B cell (primary cell): ENCODE results near the gene AGPAT3. TPM values are rescaled to one million over a fixed set of nuclear protein-coding genes. Genes with fewer than 3 reads are reported as not detected.

Experiments
- ATAC-seq: fragments of 200-7000 bp; cut with Tn5 transposase; one replicate; pipeline ENCODE4 v1.10.0; 2021; ENCODE audit warnings: low read depth, mild to moderate bottlenecking, moderate number of reproducible peaks, moderate library complexity
- CTCF ChIA-PET: fragments of 350-600 bp; sonication (Branson Sonifier 250); formaldehyde crosslinking; loops from one replicate; lab custom pipeline; 2021; ENCODE audit warnings: antibody characterized with exemption, inconsistent platforms; lab: Charles Lee
- POLR2A ChIA-PET: fragments of 350-600 bp; sonication (Branson Sonifier 250); formaldehyde crosslinking; loops from one replicate; lab custom pipeline; 2021; ENCODE audit warnings: antibody characterized with exemption; lab: Charles Lee
- DNase-seq: peaks from one replicate; pipeline ENCODE4 v3.0.0; 2013
- H2AFZ ChIP-seq: 2 replicates; pipeline ENCODE4 v1.6.1; 2012; ENCODE audit warnings: mild to moderate bottlenecking, low read depth, low read length; ENCODE audit not compliant: insufficient read depth, poor library complexity, severe bottlenecking
- H3K27ac ChIP-seq, 2 donors: 1 replicate in 1 of 2; 2 replicates in 1 of 2; pipeline ENCODE4 v1.5.1; 2012 to 2013; ENCODE audit warnings: low read length in 2 of 2, mild to moderate bottlenecking in 2 of 2, moderate library complexity in 1 of 2
- H3K27me3 ChIP-seq, 4 experiments: fragments of 200-600 bp in 1 of 4; sonication (generic) in 1 of 4; replicated peaks in 1 of 4; 1 replicate in 2 of 4; 2 replicates in 2 of 4; pipeline versions ENCODE4 v1.6.1 to v1.7.0; 2013 to 2016; ENCODE audit warnings: low read length in 3 of 4, mild to moderate bottlenecking in 2 of 4, mixed read lengths in 1 of 4, moderate library complexity in 1 of 4; ENCODE audit not compliant: insufficient read depth in 4 of 4, control insufficient read depth in 3 of 4; ENCODE audit errors: control extremely low read depth in 1 of 4
- H3K36me3 ChIP-seq, 2 experiments: replicated peaks in 1 of 2; 1 replicate in 1 of 2; 2 replicates in 1 of 2; pipeline versions ENCODE4 v1.6.1 to v1.7.1; 2013; ENCODE audit warnings: low read length in 1 of 2; ENCODE audit not compliant: insufficient read depth in 2 of 2, control insufficient read depth in 1 of 2; ENCODE audit errors: control extremely low read depth in 1 of 2, extremely low read depth in 1 of 2
- H3K4me1 ChIP-seq, 2 donors: fragments of 200-600 bp in 1 of 2; sonication (generic) in 1 of 2; 1 replicate in 1 of 2; 2 replicates in 1 of 2; pipeline versions ENCODE4 v1.5.1 to v1.6.1; 2013 to 2017; ENCODE audit warnings: low read length in 2 of 2; ENCODE audit not compliant: control insufficient read depth in 2 of 2, insufficient read depth in 2 of 2
- H3K4me2 ChIP-seq: replicated peaks from 2 replicates; pipeline ENCODE3; 2012; ENCODE audit warnings: mild to moderate bottlenecking, low read depth, low read length; ENCODE audit not compliant: poor library complexity, severe bottlenecking
- H3K4me3 ChIP-seq, 5 experiments: fragments of 200-600 bp in 1 of 5; sonication (generic) in 1 of 5; 1 replicate in 3 of 5; 2 replicates in 2 of 5; pipeline versions ENCODE4 v1.5.1 to v1.7.0; 2011 to 2016; ENCODE audit warnings: low read length in 4 of 5, mild to moderate bottlenecking in 4 of 5, low read depth in 2 of 5, control low read depth in 1 of 5, moderate library complexity in 1 of 5; ENCODE audit not compliant: insufficient read depth in 1 of 5; ENCODE audit errors: control extremely low read depth in 1 of 5, extremely low read depth in 1 of 5
- H3K79me2 ChIP-seq: fragments of 200-600 bp; sonication (generic); one replicate; pipeline ENCODE4 v1.6.0; 2016; ENCODE audit warnings: low read length; ENCODE audit not compliant: control insufficient read depth, insufficient read depth
- H3K9ac ChIP-seq: fragments of 200-600 bp; sonication (generic); 2 replicates; pipeline ENCODE4 v1.6.1; 2017; ENCODE audit warnings: mild to moderate bottlenecking, low read length, moderate library complexity
- H3K9me3 ChIP-seq, 3 donors: one replicate each; pipeline versions ENCODE4 v1.6.1 to v1.7.1; 2013; ENCODE audit warnings: low read length in 2 of 3; ENCODE audit not compliant: control insufficient read depth in 2 of 3, insufficient read depth in 1 of 3; ENCODE audit errors: control extremely low read depth in 1 of 3
- H4K20me1 ChIP-seq: 2 replicates; pipeline ENCODE4 v1.6.0; 2012; ENCODE audit warnings: mild to moderate bottlenecking, low read length; ENCODE audit not compliant: insufficient read depth, control insufficient read depth, poor library complexity, severe bottlenecking
- H3K27ac Mint-ChIP-seq: one replicate; pipeline ENCODE4 v1.8.0; 2021; ENCODE audit warnings: mixed read lengths
- H3K27me3 Mint-ChIP-seq: one replicate; pipeline ENCODE4 v1.8.0; 2021; ENCODE audit warnings: mixed read lengths
- H3K4me1 Mint-ChIP-seq: one replicate; pipeline ENCODE4 v1.8.0; 2021; ENCODE audit warnings: mixed read lengths
- H3K4me3 Mint-ChIP-seq: one replicate; pipeline ENCODE4 v1.8.0; 2021; ENCODE audit warnings: mixed read lengths
- H3K9me3 Mint-ChIP-seq: one replicate; pipeline ENCODE4 v1.8.0; 2022; ENCODE audit warnings: mixed read lengths; ENCODE audit not compliant: insufficient read depth
- CTCF ChIP-seq: fragments of 200-600 bp; IDR thresholded peaks from one replicate; pipeline ENCODE4 v1.8.0; 2022; ENCODE audit warnings: antibody characterized with exemption, mild to moderate bottlenecking
- EZH2 ChIP-seq: IDR thresholded peaks from 2 replicates; pipeline ENCODE4 v1.6.1; 2012; ENCODE audit warnings: borderline replicate concordance, low read depth, mild to moderate bottlenecking, moderate library complexity, low read length; ENCODE audit not compliant: insufficient read depth, poor library complexity, severe bottlenecking
- WGBS: methylation state at CpG from one replicate; pipeline ENCODE4 v1.1.5; 2013; ENCODE audit warnings: missing lambda C conversion rate; ENCODE audit not compliant: insufficient coverage; 5-methylcytosine and 5-hydroxymethylcytosine counted together
- intact Hi-C: fragments of 100-400 bp; cut with micrococcal nuclease; formaldehyde crosslinking; loops from one replicate; pipeline ENCODE4 v1.10.0; 2022
- polyA plus RNA-seq: library from polyadenylated mRNA; depleted of rRNA; stranded (reverse); fragments of >200 nt; gene quantifications from 2 replicates; pipeline ENCODE4 v1.2.3, GENCODE V29; 2012
- total RNA-seq, 2 donors: library from RNA; stranded (reverse); fragments of 120-200 nt in 1 of 2; gene quantifications; 1 replicate in 1 of 2; 2 replicates in 1 of 2; pipeline versions ENCODE4 v1.2.3 to v1.2.4, GENCODE V29; 2013 to 2022

AGPAT3 gene
- total and polyA plus RNA-seq, 2 donors (not counting 1 experiment from before 2014, with no cell fraction given): 14.3 to 49.3 TPM

- no peak overlapping the region for H3K4me3 Mint-ChIP-seq
- H3K27ac ChIP-seq: no peak overlapping the region
- H3K4me3 ChIP-seq: no peak overlapping the region
- no peaks in the 10 kb centered on the region for H3K9me3 ChIP-seq
- H3K4me1 ChIP-seq: peaks cover 0 to 6% of the 10 kb centered on the region in 2 donors
- peak; percentile 97 for ATAC-seq
- no peak overlapping the region for H3K9ac ChIP-seq
- WGBS: 29% methylated on average over 16 of the region's 24 CpGs
- H3K79me2 ChIP-seq: no peaks in the 10 kb centered on the region
- no peaks in the 10 kb centered on the region for H3K27me3 ChIP-seq
- H3K27ac Mint-ChIP-seq: no peak overlapping the region
- intact Hi-C loops: loop anchor here (1.0 kb wide), 2 partner anchors 165 to 186 kb away; partner anchors contain the start of gene RRP1
- H3K9me3 Mint-ChIP-seq: no peaks in the 10 kb centered on the region
- ChIA-PET POLR2A (interaction anchor here (0.8 kb wide), 1 partner anchor 224 kb away, joined by 3 read pairs; no protein-coding TSS in a partner anchor), CTCF (interaction anchor here (0.5 to 4.0 kb wide), 25 partner anchors 13 to 1757 kb away, joined by 3 to 46 read pairs (median 4); partner anchors contain the start of gene ABCG1)
- no peaks in the 10 kb centered on the region for H4K20me1 ChIP-seq
- H3K4me2 ChIP-seq: peak overlapping the region; percentile 4
- H3K36me3 ChIP-seq: peaks cover 0 to 19% of the 10 kb centered on the region in 2 experiments
- peaks cover 8% of the 10 kb centered on the region for H3K4me1 Mint-ChIP-seq
- no peaks in the 10 kb centered on the region for H3K27me3 Mint-ChIP-seq
- TF ChIP-seq EZH2 (no peak), CTCF (peak; percentile 93)
- no peak overlapping the region for H2AFZ ChIP-seq
- DNase-seq: peak; percentile 83
Observed at GRCh38 chr21:43975469-43976098, 110.6 kb downstream of the AGPAT3 start.

GRCh38 chr21:43976661-43977060 is 111.6 kb downstream of the AGPAT3 start:
- Mint-ChIP-seq H3K27me3 (no peaks in the 10 kb centered on the region), H3K4me1 (peaks cover 8% of the 10 kb centered on the region), H3K9me3 (no peaks in the 10 kb centered on the region), H3K27ac (no peak overlapping the region), H3K4me3 (no peak overlapping the region)
- no peak for DNase-seq
- Histone ChIP-seq H3K36me3 (peaks cover 0 to 16% of the 10 kb centered on the region in 2 experiments), H3K9me3 (no peaks in the 10 kb centered on the region), H3K4me1 (peaks cover 0 to 6% of the 10 kb centered on the region in 2 donors), H3K9ac (no peak overlapping the region), H3K79me2 (no peaks in the 10 kb centered on the region), H3K27ac (no peak overlapping the region), H3K27me3 (no peaks in the 10 kb centered on the region), H2AFZ (no peak overlapping the region), H4K20me1 (no peaks in the 10 kb centered on the region), H3K4me3 (no peak overlapping the region), H3K4me2 (no peak overlapping the region)
- 90% methylated on average over 2 of the region's 9 CpGs for WGBS
- intact Hi-C loops: no loop called here
- TF ChIP-seq CTCF: no peak
- TF ChIP-seq EZH2: no peak
- ChIA-PET CTCF (interaction anchor here (0.6 to 4.0 kb wide), 6 partner anchors 38 to 1145 kb away, joined by 3 to 46 read pairs (median 5); no protein-coding TSS in a partner anchor), POLR2A (no interaction called here)
- ATAC-seq: no peak
